Limb (tissue), 2 donors: ENCODE results near the gene UBE2E2.

ENCODE experiments used
- DNase-seq, 2 donors: peaks; one replicate each; pipeline ENCODE4 v3.0.0-alpha.2; 2016; ENCODE audit errors: extremely low spot score in 2 of 2

Gene UBE2E2

DNA sequence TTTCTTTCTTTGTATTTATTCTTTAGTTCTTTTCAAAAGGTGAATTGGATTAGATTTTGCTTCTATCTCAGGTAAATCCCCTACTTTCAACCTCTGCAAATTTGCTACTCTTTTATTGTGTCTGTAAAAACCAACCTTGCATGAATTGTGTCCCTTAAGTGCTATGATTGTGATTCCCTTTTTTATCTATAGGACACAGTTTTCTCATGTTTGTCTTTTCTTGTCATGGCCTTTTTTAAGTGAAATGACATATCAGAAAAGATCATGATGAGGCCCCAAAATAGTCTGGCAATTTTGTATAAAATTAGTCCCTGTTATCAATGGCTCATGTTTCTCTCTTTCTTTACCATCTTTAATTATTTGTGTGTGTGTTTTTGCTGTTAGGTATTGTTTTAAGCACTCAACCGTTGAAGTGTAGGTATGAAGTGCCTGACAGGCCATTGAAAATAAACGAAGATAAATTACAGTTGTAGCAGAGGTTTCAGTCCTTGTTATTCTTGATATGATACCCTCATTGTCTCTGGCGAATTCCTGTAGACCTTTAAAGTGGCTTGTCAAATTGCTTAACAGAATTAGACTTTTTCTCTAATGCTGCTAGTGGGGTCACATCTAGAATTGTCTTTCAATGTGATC lies 184.3 kb downstream of the UBE2E2 start:
- DNase-seq, result no peak

DNA sequence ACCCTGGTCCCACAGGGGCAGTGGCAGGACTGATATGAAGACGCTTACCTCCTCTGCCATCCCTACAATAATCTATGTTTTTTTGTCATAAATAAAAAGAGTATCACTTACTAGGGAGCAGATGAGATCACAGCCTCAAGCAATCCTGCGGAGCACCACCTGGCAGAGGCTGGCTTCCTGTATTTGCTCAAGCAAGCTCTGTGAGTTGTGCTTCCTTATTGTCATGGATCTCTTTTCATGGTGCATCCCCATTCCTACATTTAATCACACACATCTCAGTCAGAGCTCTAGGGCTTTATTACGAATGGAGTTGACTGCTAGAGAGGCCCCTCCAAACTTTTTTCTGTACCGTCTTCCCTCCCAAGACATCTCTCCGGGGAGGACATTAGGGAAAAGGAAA lies 186.0 kb downstream of the UBE2E2 start:
- no peak for DNase-seq

DNA sequence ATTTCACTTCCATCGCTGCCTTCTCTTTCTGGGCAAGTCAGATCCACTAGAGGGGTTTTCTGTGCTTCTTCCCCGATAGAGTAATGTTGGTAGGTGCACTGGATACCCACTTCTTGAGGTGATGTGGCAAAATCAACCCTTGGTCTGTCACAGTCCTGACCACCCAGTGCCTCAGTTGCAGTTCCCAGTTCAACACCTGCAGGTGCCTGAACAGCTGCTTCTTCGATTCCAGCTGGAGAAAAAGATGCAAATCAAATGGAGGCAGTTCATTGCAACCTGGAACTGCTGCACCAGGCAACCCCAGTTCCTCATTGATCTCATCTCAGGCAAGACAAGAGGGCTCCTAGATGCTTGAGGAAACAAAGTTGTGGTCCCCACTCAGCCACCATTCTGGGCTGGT lies 186.6 kb downstream of the UBE2E2 start:
- no peak for DNase-seq

DNA sequence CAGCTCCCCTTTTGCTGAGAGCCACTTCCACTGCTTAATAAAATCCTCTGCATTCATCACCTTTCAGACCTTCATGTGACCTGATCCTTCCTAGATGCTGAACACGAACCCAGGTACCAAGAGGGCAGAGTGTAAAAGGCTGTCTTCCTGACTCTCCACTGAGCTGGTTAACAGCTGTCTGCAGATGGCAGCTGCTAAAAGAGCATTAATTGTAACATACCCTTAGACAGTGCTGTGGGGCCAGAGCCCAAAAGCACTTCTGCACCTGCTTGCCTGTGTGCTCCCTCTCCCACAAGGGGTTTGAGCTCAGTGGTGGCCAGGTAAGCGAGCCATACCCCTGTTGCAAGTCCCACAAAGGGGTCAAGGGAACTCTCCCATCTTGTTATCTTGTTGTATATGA lies 187.3 kb downstream of the UBE2E2 start:
- no peak for DNase-seq

DNA sequence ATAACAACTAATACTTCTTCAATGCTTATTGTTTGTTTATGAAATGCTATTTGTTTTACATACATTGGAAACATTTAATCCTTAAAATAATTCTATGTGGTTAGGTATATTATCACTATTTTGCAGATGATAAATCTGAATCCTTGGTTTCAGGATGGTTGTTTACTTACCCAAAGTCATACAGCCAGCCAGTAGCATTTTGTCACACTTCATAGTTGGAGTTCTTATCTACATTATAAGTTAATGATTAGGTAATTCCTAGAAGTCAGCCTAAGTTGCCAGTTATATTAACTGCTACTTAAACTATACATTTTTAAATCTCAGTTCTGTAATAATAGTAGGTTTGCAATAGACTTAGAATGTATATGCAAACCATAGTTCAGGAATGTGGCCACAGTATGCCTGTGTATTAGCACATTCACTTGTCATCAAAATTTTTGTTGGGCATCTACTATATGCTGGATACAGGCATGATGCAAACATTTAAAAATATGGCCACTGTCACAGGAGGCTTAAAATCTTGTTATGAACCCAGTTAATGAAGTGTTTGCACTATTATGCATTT lies 187.9 kb downstream of the UBE2E2 start:
- no peak for DNase-seq

DNA sequence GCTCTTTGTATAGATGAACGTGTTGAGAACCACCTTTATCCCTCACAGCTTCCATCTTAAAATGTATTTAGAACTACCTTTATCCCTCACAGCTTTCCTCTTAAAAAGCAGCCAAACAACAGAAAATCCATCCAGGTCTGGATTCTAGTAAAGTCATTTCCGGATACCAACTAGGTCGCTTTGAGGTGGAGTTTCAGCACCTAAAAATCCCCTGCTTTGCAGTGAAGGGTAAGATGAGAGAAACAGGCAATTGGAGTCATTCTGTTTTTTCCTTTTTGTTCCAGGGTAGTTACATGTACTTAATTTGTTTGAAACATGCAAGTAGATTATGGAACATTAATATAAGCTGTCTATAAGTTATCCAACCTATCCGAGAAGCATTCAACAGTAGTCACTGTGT lies 192.0 kb downstream of the UBE2E2 start:
- no peak for DNase-seq

DNA sequence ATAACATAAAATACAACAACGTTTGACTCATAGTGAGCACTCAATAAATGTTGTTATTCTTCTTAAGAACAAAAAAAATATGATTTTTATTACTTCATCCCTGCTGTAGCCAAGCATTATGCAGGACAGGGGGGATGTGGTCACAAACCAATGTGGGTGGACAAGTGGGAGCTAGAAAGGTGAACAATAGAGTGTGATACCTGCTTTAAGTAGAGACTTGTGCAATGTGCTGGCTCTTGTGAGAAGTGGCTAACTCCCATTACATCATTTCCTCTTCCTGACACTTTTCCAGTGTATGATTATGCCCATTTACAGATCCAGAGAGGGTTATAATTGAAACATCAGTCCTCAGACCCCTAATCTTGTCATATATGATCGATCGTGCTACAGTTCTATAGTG lies 193.6 kb downstream of the UBE2E2 start:
- no peak for DNase-seq

DNA sequence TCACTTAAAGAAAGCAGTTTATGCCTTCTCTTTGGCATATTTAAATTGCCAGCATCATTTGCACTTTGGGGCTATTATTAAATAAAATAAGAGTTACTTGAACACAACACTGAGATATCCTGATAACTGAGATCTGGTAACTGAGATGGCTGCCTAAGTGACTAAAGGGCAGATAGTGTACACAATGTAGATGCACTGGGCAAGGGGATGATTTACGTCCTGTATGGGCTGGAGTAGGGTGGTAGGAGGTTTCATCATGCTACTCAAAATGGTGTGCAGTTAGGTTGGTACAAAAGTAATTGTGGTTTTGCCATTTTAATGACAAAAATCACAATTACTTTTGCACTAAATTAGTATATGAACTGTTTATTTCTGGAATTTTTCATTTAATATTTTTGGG lies 196.1 kb downstream of the UBE2E2 start:
- no peak for DNase-seq

DNA sequence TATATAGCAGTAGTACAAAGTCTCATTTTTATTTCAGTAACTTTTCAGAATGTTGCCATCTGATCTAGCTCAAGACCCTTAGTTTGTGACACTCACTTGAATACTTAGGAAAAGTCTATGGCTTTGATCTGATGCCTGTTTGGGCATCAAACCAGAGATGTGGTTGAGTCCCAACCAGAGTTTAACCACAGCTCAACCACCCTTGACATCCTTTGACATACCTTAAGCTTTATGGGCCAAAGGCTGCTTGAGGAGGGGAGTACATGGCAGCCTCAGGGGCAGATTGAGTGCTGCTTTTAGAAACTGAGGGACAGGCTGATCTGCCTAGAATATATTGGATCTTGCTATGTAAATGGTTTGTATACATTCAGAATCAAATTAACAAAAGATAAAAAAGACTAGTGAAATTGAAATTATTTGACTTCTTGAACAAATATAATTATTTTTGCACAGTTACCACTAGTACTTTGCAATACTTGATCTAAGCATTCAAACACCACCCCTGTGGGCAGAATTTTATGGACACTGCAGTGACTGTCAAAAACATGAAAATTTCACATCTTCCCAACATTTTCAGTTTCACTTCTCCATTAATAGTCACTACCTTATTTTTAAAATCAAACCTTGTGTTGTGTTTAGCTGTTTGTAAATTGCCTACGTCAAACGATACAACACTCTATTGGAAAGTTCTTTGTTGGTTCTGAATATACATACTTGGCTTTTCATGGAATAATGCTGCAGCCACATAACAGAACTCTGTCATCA lies 199.8 kb downstream of the UBE2E2 start:
- DNase-seq, result no peak

DNA sequence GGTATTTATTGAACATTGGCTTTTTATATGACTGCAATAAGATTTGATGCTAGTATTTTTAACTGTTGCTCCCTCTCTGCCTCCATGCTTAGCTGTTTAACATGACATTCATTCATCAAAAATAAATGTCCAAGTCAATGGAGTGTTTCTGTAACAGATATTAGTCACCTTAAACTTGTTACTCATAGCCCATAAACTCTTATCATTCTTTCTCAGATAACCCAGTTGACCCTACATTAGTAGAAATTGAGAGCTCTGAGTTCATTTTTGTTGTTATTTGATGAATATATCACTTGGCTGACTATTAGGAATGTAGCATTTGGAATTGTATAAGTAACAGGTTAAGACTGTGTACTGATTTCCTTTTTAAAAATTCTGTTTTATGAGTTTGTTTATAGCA lies 201.1 kb downstream of the UBE2E2 start:
- DNase-seq, result no peak

DNA sequence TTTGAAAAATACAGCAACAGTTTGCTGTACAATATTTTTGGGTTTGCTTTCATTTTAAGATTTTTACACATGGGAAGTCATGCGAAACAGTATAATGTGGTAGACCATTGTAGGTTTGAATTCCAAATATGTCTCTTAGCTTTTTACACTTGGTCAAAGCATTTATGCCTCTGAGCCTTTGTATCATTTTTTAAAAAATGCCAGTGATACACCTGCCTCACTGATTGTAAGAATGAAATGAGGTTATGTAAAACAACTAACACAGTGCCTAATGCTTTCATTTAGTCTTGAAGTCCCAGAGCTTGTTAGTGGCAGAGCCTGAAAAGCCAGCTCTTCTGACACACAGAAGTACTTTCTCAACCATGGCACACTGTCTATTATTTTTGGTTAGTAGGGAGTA lies 202.0 kb downstream of the UBE2E2 start:
- no peak for DNase-seq

DNA sequence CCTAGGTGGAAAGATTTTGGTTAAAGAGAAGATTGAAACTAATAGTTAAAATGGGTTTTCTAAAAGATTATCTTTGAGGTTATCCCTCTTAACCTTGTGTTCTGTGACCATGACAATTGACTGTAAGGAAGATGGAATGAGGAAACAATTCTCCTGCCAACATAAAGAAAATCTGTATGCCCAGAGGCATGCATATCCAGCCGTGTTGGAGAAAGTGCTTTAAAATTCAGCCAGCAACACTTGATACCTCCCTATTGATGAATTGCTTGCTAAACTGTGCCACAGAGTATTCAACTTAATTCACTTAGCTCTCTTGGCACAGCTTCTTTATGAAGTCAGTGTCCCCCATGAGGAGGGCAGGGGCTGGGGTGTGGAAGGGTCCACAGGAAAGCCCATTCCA lies 203.5 kb downstream of the UBE2E2 start:
- DNase-seq, result no peak

DNA sequence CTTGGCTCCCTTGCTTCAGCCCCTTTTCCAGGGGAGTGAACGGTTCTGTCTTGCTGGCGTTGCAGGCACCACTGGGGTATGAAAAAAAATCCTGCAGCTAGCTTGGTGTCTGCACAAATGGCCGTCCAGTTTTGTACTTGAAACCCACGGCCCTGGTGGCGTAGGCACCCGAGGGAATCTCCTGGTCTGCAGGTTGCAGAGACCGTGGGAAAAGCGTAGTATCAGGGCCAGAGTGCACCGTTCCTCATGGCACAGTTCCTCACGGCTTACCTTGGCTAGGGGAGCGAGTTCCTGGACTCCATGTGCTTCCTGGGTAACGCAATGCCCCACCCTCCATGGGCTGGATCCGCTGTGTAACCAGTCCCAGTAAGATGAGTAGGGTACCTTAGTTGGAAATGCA lies 214.9 kb downstream of the UBE2E2 start:
- no peak for DNase-seq

DNA sequence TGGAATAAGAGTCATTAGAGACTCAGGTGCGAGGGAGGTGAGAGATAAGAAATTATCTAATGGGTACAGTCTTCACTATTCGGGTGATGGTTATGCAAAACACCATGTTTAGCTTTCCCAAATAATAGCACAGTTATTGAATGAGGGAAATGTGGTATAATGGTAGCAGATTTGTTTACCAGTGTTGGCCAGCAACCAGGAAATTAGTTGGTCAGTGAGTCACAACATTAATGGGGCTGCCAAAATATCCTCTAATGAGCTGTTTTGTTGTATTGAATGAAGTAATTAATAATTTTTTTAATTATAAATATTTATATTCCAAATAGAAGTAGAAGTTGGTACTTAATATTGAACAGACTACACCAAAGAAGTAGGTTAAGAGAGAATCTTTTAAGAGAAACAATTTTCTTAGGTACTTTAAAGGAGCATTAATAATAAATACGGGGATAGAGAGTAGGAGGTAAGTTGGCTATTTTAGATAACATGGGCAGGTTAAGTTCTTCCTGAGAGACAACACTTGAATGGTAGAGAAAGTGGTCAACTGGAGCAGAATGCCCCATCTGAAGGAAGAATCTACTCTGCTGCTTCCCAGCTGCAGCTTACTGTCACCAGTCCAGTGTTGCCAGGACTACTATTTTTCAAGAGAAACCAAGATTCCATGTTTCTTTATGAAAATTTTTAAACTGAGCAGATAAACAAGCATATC lies 218.8 kb downstream of the UBE2E2 start:
- DNase-seq, result no peak

DNA sequence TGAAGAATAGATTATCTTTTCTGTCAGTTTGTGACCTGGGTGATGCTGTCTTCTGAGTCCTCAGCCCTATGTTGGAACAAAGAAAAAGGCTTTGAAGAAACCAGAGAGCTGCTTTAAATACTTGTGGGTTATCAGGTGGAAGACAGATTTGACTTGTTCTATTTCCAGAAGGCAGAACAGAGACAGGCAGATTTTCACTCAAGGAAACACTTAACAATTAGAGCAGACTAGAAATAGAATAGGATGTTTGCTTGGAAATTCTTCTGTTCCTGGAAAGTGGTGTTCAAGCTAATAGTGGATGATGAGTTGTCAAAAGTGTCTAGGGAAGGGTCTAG lies 219.4 kb downstream of the UBE2E2 start:
- DNase-seq, result no peak

DNA sequence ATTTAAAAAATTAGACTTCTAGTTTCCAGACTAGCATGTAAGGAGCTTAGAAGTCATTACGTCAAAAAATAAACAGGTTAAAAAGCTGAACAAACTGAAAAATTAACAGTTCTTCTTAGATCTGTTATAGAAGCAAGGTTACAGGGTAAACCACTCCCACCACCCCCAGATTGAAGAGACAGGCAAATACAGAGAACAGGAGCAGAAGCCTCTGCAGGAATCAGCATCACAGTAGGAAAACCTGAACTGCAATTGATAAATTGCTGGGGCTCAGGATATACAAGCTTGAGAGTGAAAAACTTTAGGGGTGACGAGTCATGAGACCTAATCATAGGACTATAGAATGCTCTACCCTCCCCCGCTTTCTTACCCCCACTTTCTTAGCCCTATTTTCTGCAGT lies 222.3 kb downstream of the UBE2E2 start:
- no peak for DNase-seq

DNA sequence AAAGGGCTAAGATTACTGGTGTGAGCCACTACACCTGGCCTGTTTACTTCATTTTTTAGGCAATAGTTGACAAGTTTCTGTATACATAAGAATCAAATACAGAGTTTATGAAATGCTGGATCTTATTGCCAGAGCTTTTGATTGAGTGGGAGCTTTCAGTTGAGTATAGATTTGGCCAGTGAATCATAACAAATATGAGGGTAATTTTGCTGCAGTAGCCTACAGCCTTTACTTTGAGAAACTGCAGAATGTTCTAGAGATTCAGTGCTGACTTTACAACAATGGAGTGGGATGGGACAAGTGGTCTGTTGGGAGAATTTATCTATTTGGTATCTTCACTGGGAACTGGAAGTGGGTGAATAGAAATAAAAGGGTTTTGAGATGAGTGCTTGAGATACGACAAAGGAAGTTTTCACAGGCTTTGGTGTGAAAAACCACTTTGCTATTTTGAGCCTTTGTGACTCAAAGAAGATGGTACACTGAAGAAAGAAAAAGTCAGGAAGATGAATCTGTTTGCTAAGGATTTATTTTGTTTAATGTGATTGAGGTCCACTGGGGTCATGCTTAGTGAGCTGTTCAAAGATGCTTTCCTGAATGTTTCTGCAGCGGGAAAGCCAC lies 227.8 kb downstream of the UBE2E2 start:
- no peak for DNase-seq

DNA sequence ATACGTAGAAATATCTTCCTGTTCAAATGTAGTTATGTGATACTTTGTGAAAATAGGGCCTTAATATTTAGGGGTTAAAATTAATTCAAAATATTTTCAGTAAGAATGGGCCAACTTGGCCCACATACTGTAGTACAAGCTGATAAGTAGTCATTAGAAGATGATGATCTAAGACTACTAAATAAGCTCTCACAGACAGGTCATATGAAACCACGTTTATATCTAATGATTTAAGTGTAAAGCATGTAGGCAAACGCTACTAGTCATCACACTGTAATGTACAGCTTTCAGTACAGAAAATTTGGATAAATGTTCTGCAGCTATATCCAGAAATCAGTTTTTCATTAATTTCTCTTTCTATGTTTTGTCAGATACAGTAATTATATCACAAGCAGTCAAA lies 228.6 kb downstream of the UBE2E2 start:
- no peak for DNase-seq

DNA sequence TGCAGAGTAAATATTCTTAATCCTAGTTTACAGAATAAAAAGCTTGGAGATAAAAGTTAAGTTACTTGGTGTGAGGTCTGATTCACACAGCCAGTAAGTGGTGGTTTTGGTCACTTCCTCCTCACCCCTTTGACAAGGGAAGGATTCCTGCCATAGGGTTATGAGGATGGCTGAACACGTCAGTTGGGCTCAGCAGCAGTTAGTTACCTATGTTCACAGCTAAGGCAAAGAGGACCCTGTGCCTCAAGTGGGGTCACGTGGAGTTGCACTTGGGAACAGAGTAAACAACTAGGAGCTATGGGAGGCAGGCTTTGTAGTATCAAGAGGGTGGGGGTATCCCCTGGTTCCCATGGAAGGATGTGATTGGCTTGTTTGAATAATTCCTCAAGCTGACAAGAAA lies 232.2 kb downstream of the UBE2E2 start:
- DNase-seq, result no peak

DNA sequence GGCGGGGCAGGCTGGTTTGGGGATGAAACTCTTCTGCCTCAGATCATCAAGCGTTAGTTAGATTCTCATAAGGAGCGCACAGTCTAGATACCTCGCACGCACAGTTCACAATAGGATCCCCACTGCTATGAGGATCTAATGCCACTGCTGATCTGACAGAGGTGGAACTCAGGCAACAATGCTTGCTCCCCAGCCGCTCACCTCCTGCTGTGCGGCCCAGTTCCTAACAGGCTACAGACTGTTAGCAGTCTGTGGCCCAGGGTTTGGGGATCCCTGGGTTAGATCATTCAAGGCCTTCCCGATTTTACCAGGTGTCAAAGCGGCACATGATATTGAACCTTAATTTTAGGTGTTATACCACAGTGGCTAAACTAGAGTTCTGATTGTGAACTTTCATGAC lies 232.8 kb downstream of the UBE2E2 start:
- no peak for DNase-seq

DNA sequence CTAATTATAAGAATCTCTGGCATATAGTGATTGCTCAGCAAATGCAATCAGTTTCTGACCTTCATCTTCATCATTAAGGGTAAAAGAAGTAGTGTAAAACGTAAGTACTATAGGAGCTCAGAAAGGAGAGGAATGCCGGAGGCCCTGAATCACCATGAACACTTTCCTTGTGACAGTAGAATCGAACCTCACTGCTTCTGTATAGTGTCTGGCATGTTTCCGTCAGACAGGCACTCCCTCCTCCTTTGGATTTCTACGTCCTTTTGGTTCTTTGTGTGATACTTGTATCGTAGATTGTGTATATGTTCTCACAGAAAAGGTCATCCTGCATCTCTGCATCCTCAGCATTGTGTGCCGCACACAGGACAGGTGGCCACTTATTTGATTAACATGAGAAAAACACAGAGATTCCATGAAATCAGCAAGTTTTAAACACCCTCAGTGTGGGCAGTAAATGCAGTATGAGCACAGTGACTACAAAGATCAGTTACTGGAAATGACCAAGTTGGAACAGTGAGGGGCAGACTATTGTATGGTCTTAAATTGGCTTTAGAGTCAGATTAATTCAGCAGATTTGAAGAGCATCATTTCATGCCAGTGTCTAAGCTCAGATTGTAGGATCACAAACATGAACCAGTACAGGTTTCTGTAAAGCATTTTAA lies 234.5 kb downstream of the UBE2E2 start:
- DNase-seq, result no peak

DNA sequence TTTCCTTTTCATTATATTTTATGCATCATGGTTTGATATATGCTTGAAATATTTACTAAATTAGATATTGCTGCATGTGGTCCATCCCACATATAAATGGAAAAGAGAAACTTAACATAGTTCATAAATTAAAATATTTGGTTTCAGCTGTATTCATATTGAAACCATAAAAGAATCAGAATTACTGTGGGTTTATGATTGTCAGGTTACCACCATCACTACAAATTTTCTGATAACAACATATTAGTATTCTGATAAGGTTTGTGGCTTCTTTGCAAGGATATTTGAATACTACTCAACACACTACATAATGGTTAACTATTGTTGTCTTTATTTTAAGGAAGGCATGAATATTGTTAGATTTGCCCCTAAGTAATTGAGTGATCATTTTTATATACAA lies 235.5 kb downstream of the UBE2E2 start:
- DNase-seq, result no peak
